Right forelimb (tissue), 1 donor: ENCODE measurements around the gene FBXW5.

ENCODE experiments used
- DNase-seq: peaks from one replicate; pipeline ENCODE4 v3.0.0-alpha.2; 2018

Gene FBXW5

GRCh38 chr9:136977223-136977622 lies 32.7 kb upstream of the FBXW5 start, which contains the start of gene PTGDS:
TSS of gene PTGDS (plus strand) at chr9:136977504. CDS start at chr9:136977579, 75 bp downstream.
- DNase-seq: no peak

GRCh38 chr9:136975644-136976043 lies 31.1 kb upstream of the FBXW5 start:
- DNase-seq: no peak

DNA sequence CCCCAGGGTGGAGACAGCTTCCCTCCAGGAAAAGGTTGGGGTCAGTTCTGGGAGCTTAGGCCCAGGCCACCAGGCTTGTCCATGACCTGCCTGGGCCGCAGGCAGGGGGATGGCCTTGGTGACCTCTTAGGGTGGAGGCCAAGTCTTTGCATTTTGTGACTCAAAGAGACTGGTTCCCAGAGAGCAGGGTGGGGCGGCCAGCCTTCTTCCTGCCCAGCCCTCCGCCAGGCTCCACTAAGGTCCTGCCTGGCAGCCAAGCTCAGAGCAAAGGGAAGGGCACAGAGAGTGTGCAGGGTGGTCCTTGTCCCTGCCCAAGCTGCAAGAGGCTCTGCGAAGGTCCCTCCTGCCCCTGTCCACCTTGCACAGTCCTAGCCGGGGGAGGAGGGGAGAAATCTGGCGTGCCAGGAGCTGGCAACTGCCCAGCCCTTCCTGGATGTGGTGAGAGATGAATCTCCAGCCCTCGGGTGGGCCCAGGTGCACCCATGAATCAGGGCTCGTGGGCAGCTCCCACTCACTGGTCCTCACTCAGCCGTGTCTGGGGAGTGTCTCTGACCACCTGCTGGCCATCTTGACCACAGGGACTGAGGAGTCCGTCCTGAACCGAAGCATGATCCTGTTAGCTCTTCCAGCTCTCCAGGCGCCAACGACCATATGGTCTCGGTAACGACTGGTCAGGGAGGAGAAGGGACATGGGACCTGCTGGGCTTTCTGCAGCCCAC lies 30.4 kb upstream of the FBXW5 start:
- DNase-seq: no peak

DNA sequence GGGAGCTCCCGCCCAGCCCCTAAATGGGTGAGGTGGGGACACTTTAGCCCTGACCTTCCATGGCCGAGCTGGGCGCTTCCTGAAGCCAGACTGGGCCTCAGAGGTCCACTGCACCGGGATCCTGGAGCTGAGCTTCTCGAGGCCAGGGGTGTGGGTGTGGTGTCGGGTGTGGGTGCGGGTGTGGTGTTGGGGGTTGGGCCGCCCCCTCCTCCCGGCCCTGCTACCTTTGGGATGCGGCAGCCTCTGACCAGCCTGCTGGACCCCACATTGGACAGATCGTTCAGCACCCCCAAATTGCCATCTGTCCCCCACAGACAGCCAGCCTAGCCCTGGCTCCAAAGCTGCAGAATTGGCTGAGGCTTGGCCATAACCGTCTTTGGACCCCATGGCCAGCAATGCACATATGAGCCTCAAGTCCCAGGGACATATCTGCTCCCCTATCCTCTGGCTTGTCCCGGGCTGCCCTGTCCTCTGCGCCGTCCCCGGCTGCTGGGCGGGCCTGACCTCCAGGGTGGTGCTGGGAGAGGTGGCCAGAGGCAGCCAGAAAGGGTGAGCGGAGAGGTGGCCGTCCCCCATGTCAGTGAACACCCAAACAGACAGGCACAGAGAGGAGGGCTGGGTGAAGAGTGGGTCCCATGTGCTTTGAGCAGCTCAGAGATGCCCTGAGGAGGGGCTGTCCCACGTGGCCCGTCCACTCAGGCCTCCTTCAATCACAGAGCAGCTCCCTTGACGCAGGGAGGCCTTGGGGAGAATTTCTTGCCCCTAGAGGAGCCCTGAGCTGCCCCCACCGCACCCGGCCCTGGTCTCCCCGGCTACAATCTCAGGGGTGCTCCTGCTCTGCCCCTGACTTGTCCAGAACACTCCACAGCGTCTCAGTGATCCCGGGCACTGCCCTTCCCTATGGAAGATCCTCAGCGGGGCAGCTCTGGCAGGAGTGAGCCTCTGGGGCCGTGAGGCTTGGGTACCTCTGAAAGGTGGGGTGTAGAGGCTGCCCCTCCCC lies 29.4 kb upstream of the FBXW5 start:
- no peak for DNase-seq

GRCh38 chr9:136972743-136973142 lies 28.2 kb upstream of the FBXW5 start:
- no peak for DNase-seq

- DNase-seq: no peak
These were observed 27.8 kb upstream of the FBXW5 start for GRCh38 chr9:136972335-136972734.

DNA sequence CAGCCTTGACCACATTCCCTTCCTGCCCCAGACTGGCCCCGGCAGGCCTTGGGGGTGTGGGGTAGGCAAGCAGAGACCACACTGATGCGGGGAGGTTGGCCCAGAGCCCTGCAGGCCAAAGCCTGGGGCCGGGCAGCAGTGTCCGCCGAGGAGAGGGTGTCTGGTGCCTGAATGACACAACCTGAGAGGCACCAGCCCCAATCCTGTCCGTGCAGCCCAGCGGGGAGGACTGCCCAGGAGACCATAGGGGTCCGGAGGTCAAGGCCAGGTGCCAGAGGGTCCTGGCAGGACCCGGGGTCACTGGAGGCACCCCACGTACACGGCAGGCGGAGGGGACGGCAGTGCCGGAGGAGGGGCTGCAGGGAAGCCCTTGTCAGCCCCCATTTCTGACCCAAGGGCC lies 27.2 kb upstream of the FBXW5 start:
- DNase-seq: no peak

- DNase-seq: no peak
These were observed 25.8 kb upstream of the FBXW5 start for GRCh38 chr9:136970361-136970760.

GRCh38 chr9:136969774-136970173 lies 25.2 kb upstream of the FBXW5 start:
- DNase-seq: no peak

GRCh38 chr9:136969150-136969549 lies 24.6 kb upstream of the FBXW5 start:
- DNase-seq: no peak

DNA sequence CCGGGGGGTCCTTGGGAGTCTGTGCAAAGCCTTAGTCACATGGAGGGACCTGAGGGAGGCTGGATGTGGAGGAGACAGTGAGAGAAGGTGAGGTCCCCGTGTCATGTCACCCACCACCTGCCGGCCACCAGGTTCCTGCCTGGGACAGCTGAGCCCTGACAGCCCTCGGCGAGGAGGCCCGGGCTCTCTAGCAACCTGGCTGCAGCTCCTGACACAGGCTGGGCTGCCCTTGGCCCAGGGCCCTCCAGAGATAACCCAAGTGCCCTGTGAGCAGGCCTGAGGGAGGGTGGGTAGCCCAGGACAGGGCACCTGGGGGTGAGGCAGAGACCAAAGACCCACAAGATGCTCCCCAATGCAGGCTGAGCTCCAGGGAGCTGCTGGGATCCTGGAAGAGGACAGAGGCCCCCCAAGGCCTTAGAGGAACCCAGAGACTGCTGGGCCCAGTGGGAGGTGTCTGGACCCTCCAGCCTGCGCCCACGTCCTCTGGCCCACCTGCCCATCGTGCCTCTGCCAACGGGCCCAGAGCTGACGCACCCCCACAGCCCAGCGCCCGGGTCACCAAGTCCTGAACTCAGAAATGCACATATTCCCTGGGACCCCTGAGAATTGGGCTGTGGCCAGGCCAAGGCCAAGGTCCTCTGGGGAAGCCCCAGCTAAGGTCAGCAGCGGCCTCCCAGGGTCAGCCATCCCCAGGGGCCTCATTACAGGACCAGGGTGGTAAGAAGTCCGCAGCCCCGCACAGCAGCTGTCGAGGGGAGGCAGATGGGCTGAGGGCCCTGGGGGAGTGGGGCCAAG lies 24.0 kb upstream of the FBXW5 start:
- DNase-seq: no peak

GRCh38 chr9:136965771-136966484 lies 21.4 kb upstream of the FBXW5 start:
- DNase-seq: no peak

GRCh38 chr9:136964833-136965422 lies 20.4 kb upstream of the FBXW5 start:
- DNase-seq: no peak

- no peak for DNase-seq
These were observed 19.7 kb upstream of the FBXW5 start for GRCh38 chr9:136964171-136964689.

- DNase-seq: no peak
These were observed 19.2 kb upstream of the FBXW5 start for GRCh38 chr9:136963751-136964150.

- DNase-seq: no peak
These were observed 18.8 kb upstream of the FBXW5 start for GRCh38 chr9:136963341-136963740.

GRCh38 chr9:136962701-136963248 lies 18.2 kb upstream of the FBXW5 start:
- DNase-seq: no peak

DNA sequence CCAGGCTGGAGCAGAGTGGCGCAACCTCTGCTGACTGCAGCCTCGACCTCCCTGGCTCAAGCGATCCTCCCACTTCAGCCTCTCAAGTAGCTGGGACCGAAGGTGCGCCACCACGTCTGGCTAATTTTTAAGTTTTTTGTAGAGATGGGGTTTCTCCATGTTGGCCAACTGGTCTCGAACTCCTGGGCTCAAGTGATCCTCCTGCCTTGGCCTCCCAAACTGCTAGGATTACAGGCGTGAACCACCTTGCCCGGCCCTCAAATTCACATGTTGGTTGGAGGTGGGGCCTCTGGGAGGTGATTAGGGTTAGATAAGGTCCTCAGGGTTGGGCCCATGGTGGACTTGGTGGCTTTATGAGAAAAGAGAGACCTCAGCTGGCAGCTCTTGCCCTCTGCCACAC lies 17.6 kb upstream of the FBXW5 start:
- no peak for DNase-seq

- DNase-seq: no peak
These were observed 16.9 kb upstream of the FBXW5 start for GRCh38 chr9:136961279-136962065.

DNA sequence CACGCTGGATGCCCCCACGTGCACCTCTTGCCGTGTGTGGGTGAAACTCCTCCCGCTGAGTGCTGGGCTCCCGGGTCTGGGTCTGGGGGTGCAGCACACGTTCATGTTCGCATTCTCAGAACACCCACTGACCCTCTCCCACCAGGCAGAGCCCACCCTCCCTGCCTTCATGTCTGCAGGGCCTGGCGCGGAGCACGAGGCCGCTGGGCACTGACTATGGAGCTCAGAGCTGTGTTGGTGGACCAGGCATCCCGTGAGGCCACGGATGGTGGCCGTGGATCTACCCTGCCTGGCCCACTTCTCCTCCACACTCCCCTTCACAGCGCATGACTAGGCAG lies 16.4 kb upstream of the FBXW5 start:
- no peak for DNase-seq
